ENCODE data around the gene ATXN1L. TPM values are rescaled to one million over a fixed set of nuclear protein-coding genes. Genes with fewer than 3 reads are reported as not detected.

The ATXN1L gene
- total RNA-seq, 4 donors from 2014 or later: 26.5 to 43.3 (median 37.2) TPM

DNA sequence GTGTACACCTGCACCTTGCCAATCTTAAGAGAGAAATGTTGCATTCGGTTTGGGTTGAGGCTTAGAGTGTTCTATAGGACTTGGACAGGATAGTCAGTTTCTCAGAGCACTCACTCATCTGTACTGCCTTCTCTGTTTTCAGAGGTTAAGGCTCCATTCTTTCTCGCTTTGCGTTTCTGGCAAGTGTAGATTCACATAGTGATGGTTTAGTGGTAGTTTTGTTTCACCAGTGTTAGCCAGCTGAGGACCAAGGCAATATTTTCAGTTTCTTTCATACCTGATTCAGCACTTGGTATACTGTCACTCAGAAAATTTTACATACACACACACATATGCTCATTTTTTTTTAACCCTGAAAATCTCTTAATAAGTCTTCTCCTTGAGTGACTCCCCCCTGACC lies 1.3 kb downstream of the ATXN1L start:
- TF ChIP-seq, protein P1, sequence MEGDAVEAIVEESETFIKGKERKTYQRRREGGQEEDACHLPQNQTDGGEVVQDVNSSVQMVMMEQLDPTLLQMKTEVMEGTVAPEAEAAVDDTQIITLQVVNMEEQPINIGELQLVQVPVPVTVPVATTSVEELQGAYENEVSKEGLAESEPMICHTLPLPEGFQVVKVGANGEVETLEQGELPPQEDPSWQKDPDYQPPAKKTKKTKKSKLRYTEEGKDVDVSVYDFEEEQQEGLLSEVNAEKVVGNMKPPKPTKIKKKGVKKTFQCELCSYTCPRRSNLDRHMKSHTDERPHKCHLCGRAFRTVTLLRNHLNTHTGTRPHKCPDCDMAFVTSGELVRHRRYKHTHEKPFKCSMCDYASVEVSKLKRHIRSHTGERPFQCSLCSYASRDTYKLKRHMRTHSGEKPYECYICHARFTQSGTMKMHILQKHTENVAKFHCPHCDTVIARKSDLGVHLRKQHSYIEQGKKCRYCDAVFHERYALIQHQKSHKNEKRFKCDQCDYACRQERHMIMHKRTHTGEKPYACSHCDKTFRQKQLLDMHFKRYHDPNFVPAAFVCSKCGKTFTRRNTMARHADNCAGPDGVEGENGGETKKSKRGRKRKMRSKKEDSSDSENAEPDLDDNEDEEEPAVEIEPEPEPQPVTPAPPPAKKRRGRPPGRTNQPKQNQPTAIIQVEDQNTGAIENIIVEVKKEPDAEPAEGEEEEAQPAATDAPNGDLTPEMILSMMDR (IDR thresholded peaks at IDR 0.05; ENCODE audit: low read depth): no peak

DNA sequence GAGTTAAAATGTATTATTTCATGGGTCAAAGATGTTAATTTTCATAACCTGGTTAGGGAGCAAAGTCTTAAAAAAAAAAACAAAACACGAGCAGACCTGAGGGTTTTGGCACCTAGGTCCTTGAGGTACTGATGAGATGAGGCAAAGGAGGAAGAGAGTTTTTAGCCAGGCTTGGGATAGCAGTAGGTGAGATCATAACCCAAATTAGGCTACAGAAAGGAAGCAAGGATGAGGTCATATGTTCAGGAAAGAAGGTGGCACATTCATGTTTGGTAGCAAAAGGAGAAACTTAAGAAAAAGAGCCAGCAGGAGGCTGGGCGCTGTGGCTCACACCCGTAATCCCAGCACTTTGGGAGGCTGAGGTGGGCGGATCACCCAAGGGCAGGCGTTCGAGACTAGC lies 2.8 kb downstream of the ATXN1L start:
- TF ChIP-seq, protein P1 (IDR thresholded peaks at IDR 0.05; ENCODE audit: low read depth): no peak

DNA sequence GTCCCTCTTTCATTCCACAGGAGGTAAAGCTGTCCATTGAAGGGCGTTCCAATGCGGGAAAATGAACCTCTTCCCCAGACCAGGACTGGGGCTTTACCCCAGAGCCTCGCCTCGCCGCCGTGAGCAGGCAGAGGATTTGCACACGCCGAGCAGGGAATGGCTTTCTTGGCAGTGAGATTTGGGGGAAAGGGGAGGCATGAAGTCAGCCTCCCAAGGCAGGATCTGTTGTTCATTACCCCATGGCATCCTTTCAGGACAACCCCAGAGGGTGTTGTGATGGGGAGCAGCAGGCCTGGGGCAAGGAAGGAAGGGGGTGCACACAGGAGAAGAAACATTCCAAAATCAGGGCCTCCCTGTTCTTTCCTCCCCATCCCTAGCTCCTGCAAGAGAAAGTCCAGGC lies 6.0 kb downstream of the ATXN1L start:
- TF ChIP-seq, protein P1 (IDR thresholded peaks at IDR 0.05; ENCODE audit: low read depth): no peak

DNA sequence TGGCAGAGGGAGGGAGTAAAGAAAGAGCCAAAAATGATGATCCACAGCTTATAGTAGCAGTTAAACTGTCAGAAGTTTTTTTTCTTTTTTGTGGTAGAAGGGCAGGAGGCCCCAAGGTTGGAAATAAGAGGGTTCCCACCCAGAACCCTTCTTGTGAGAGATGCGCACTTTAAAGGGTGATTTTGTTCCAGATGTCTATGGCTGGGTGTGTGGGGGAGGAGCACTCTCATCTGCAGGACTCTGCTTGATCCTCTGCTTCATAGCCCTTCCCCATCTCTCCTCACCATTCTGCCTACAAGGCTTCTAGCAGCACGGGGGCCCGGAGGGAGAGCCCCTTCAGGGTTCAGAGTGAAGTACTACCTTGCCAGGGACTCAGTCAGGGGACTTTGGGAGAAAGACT lies 6.4 kb downstream of the ATXN1L start:
- TF ChIP-seq, protein P1 (IDR thresholded peaks at IDR 0.05; ENCODE audit: low read depth): no peak

DNA sequence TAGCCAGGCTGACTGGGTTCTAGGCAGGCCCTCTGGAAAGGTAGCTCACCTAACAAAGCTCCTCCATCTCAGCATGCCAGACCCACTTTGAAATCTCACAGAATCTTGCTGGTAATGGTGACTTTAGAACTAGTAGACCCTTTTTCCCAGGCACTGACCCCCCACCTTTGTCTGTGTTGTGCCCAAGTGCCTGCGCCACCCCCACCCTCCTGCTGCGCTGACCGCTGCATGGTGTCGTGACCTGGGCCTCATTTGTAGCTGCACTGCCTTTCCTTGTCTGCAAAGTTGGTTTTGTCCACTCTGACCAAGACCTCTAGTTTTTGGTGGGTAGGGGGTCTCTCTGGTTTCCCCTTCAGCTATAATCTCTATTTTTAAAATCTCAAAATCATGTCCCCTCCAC lies 6.8 kb downstream of the ATXN1L start:
- TF ChIP-seq, protein P1 (IDR thresholded peaks at IDR 0.05; ENCODE audit: low read depth): no peak

DNA sequence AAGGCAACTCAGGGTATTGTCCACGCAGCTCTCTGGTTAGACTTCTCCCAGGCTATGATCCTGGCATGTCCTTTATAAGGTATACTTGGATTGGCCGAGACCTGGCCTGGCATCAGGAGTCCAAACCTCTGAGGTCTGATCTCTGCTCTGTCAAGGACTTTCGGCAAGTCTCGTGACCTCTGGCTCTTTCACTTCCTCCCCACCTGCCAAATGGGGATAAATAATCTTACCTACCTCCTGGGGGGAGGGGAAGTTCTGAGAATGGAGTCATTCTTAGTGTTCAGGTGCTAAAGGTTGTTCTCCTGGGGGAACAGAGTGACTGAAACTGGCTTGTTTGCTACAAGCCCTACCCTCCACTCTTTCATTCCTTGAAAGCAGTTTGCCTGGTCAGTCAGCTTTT lies 7.6 kb downstream of the ATXN1L start:
- TF ChIP-seq, protein P1 (IDR thresholded peaks at IDR 0.05; ENCODE audit: low read depth): no peak

DNA sequence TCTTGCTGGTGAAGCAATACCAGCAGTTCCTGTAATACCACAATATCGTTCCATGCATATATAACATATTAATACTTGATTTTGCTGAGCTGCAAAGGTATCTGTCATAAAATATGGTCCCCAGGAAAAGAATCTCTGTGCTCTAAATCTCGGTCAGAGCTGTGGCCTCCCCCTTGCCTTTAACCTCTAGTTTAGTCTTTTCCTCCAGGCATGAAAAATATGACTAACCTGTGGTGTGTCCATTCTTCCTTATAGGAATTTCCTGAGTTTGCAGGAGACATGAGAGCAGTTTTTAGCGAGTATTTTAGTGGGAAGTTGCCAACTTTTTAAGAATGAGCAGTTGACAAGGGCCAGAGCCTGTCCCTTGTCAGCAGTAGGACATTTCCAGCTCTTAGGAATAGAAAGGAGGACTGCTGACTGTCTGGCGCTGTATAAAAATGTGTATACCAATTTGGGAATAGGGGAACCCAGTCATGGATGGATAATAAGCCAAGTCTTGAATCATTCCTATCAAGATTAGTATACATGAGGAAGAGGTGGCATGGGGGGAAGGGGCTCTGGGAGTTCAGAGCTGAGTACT lies 8.7 kb downstream of the ATXN1L start:
- TF ChIP-seq, protein P1 (IDR thresholded peaks at IDR 0.05; ENCODE audit: low read depth): no peak

Data from subcutaneous adipose tissue (tissue), 4 donors.